Thymus (tissue), 11 donors: ENCODE results near the gene ZBTB49. TPM values are rescaled to one million over a fixed set of nuclear protein-coding genes. Genes with fewer than 3 reads are reported as not detected.

ENCODE experiments used
- DNase-seq, 9 donors: peaks; one replicate each; pipeline ENCODE4 v3.0.0-alpha.2; 2013; ENCODE audit warnings: low spot score in 9 of 9, low read depth in 6 of 9, missing footprints in 1 of 9
- H3K27ac ChIP-seq, 2 donors: one replicate each; pipeline ENCODE4 v1.5.1; 2013; ENCODE audit warnings: control low read depth in 1 of 2, low read depth in 1 of 2, low read length in 1 of 2, mild to moderate bottlenecking in 1 of 2, moderate library complexity in 1 of 2
- H3K27me3 ChIP-seq, 2 donors: one replicate each; pipeline ENCODE4 v1.5.1; 2013; ENCODE audit warnings: low read length in 1 of 2; ENCODE audit not compliant: control insufficient read depth in 2 of 2, insufficient read depth in 1 of 2
- H3K36me3 ChIP-seq, 2 donors: one replicate each; pipeline ENCODE4 v1.5.1; 2013; ENCODE audit warnings: low read length in 1 of 2, mild to moderate bottlenecking in 1 of 2, moderate library complexity in 1 of 2; ENCODE audit not compliant: control insufficient read depth in 2 of 2, insufficient read depth in 2 of 2
- H3K4me1 ChIP-seq, 2 donors: one replicate each; pipeline ENCODE4 v1.5.1; 2013; ENCODE audit warnings: low read length in 2 of 2; ENCODE audit not compliant: control insufficient read depth in 2 of 2, insufficient read depth in 2 of 2
- H3K4me3 ChIP-seq, 2 donors: one replicate each; pipeline ENCODE4 v1.5.1; 2013; ENCODE audit warnings: low read length in 2 of 2, control low read depth in 1 of 2, mild to moderate bottlenecking in 1 of 2
- H3K9me3 ChIP-seq, 2 donors: one replicate each; pipeline ENCODE4 v1.5.1; 2013; ENCODE audit warnings: low read length in 1 of 2, mild to moderate bottlenecking in 1 of 2; ENCODE audit not compliant: control insufficient read depth in 2 of 2, insufficient read depth in 1 of 2
- WGBS: extraction: QIAGEN DNeasy Blood & Tissue Kit; methylation state at CpG from one replicate; pipeline ENCODE4 v1.1.7; 2013; 5-methylcytosine and 5-hydroxymethylcytosine counted together
- polyA plus RNA-seq: library from polyadenylated mRNA; stranded (reverse); fragments of 200-250 nt; gene quantifications from one replicate; pipeline ENCODE4 v1.2.3, GENCODE V29; 2013
- total RNA-seq: library from RNA; stranded (reverse); fragments of 120-200 nt; gene quantifications from one replicate; pipeline ENCODE4 v1.2.4, GENCODE V29; 2013
- donor health status: healthy.

Gene ZBTB49
- total and polyA plus RNA-seq, 2 donors = 4.5 to 5.5 TPM

DNA sequence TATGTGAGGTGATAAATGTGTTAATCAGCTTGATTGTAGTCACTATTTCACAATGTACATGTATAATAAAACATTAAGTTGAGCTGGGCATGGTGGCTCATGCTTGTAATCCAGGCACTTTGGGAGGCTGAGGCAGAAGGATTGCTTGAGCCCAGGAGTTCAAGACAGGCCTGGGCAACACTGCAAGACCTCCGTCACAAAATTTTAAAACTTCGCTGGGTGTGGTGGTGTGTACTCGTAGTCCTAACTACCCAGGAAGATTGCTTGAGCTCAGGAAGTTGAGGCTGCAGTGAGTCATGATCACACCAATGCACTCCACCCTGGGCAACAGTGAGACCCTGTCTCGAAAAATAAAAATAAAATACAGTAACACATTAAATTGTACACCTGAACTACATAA, 20.2 kb upstream of the ZBTB49 start:
- H3K27ac ChIP-seq = no peak overlapping the region
- 97% methylated on average over 4 of the region's 4 CpGs for whole genome bisulfite sequencing
- no peaks in the 10 kb centered on the region for H3K9me3 ChIP-seq
- H3K4me3 ChIP-seq = no peak overlapping the region
- peaks cover 21 to 41% of the 10 kb centered on the region in 2 donors for H3K36me3 ChIP-seq
- no peak for DNase-seq
- H3K4me1 ChIP-seq = no peaks in the 10 kb centered on the region
- no peaks in the 10 kb centered on the region for H3K27me3 ChIP-seq

- Histone ChIP-seq H3K4me1 (no peaks in the 10 kb centered on the region), H3K36me3 (peaks cover 22 to 46% of the 10 kb centered on the region in 2 donors), H3K4me3 (no peak overlapping the region), H3K27ac (no peak overlapping the region), H3K27me3 (no peaks in the 10 kb centered on the region), H3K9me3 (no peaks in the 10 kb centered on the region)
- no peak for DNase-seq
- WGBS = 84% methylated on average over 4 of the region's 4 CpGs
These were observed 19.5 kb upstream of the ZBTB49 start for GRCh38 chr4:4270529-4270928.

- Histone ChIP-seq H3K27me3 (no peaks in the 10 kb centered on the region), H3K9me3 (no peaks in the 10 kb centered on the region), H3K36me3 (peaks cover 20 to 51% of the 10 kb centered on the region in 2 donors), H3K4me3 (no peak overlapping the region), H3K4me1 (no peaks in the 10 kb centered on the region), H3K27ac (no peak overlapping the region)
- 97% methylated on average over 10 of the region's 10 CpGs for WGBS
- no peak for DNase-seq
These were observed 18.1 kb upstream of the ZBTB49 start for GRCh38 chr4:4271912-4272311.

GRCh38 chr4:4274226-4274625, 15.8 kb upstream of the ZBTB49 start:
- Histone ChIP-seq H3K9me3 (no peaks in the 10 kb centered on the region), H3K4me3 (no peak overlapping the region), H3K4me1 (no peaks in the 10 kb centered on the region), H3K27me3 (no peaks in the 10 kb centered on the region), H3K36me3 (peaks cover 36 to 59% of the 10 kb centered on the region in 2 donors), H3K27ac (no peak overlapping the region)
- WGBS = 97% methylated on average over 14 of the region's 14 CpGs
- no peak for DNase-seq

GRCh38 chr4:4277531-4277930, 12.5 kb upstream of the ZBTB49 start:
- Histone ChIP-seq H3K36me3 (peaks cover 28 to 55% of the 10 kb centered on the region in 2 donors), H3K4me3 (no peak overlapping the region), H3K27me3 (no peaks in the 10 kb centered on the region), H3K27ac (no peak overlapping the region), H3K4me1 (no peaks in the 10 kb centered on the region), H3K9me3 (no peaks in the 10 kb centered on the region)
- no peak for DNase-seq
- WGBS = 87% methylated on average over 6 of the region's 6 CpGs

GRCh38 chr4:4281787-4282186, 8.3 kb upstream of the ZBTB49 start:
- no peaks in the 10 kb centered on the region for H3K9me3 ChIP-seq
- H3K4me3 ChIP-seq = no peak overlapping the region
- H3K27ac ChIP-seq = no peak overlapping the region
- no peak for DNase-seq
- peaks cover 30 to 45% of the 10 kb centered on the region in 2 donors for H3K36me3 ChIP-seq
- no peaks in the 10 kb centered on the region for H3K27me3 ChIP-seq
- 97% methylated on average over 6 of the region's 6 CpGs for WGBS
- H3K4me1 ChIP-seq = no peaks in the 10 kb centered on the region

DNA sequence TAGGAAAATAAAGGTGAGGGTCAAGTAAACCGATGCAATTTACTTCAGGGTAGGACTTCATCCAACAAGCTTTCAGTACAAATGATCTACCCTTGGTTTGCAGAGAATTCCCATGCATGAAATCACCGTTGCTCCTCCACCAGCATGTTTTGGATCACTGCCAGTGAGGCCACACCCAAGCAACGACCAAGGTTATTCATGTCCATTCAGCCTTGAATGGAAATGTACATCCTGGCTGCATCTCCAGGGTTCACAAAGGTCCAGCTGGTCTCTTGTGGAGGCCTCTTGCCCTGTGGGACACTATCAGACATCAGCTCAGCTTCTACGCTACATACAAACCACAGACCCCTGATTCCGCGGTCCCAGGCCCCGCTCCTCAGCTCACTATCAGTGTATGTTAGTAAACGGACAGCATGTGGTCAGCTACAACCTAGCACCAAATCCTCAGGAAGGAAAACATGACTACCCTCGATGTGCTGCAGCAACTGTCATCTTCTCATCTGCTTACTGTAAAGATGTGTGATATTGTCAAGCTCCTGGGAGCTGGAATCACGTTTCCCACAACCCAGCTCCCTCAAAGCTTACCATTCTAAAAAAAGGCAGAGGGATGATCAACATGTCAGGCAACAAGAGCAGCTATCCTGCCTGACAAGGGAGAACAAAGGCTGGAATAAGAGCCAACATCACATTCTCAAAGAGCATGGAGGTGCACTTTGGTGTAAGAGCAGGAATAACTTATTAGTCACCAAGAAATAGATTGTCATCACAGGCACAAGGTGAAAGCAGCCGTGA, 5.0 kb upstream of the ZBTB49 start:
- DNase-seq = no peak
- no peak overlapping the region for H3K27ac ChIP-seq
- H3K4me3 ChIP-seq = no peak overlapping the region
- H3K4me1 ChIP-seq = peaks cover 6 to 10% of the 10 kb centered on the region in 2 donors
- 96% methylated on average over 11 of the region's 11 CpGs for WGBS
- no peaks in the 10 kb centered on the region for H3K9me3 ChIP-seq
- no peaks in the 10 kb centered on the region for H3K27me3 ChIP-seq
- peaks cover 12 to 28% of the 10 kb centered on the region in 2 donors for H3K36me3 ChIP-seq

- Histone ChIP-seq H3K9me3 (no peaks in the 10 kb centered on the region), H3K27ac (no peak overlapping the region)
These were observed 2.0 kb upstream of the ZBTB49 start for GRCh38 chr4:4288098-4288497.

GRCh38 chr4:4289055-4289454, 996 bp upstream of the ZBTB49 start:
- no peaks in the 10 kb centered on the region for H3K9me3 ChIP-seq
- peak overlapping the region; percentile 85 to 86 for H3K4me3 ChIP-seq
- DNase-seq = no peak
- H3K4me1 ChIP-seq = peaks cover 11 to 17% of the 10 kb centered on the region in 2 donors
- WGBS = 53% methylated on average over 3 of the region's 3 CpGs
- H3K27me3 ChIP-seq = no peaks in the 10 kb centered on the region
- no peak overlapping the region for H3K27ac ChIP-seq
- peaks cover 8 to 13% of the 10 kb centered on the region in 2 donors for H3K36me3 ChIP-seq

More at GRCh38 chr4:4288098-4288497, 2.0 kb upstream of the ZBTB49 start:
- peaks cover 11 to 17% of the 10 kb centered on the region in 2 donors for H3K4me1 ChIP-seq
- peaks cover 8 to 16% of the 10 kb centered on the region in 2 donors for H3K36me3 ChIP-seq
- H3K27me3 ChIP-seq = no peaks in the 10 kb centered on the region
- no peak overlapping the region for H3K4me3 ChIP-seq
- DNase-seq = no peak
